NCI-H1417 treated with DMSO at 0.1 percent for 48 hours (cell line): ENCODE results near the gene SGMS1.

Experiments used
- DNase-seq: peaks from one replicate; lab custom pipeline; 2025; lab: John Stamatoyannopoulos, UW

SGMS1 gene

GRCh38 chr10:50421026-50421719 lies 202.6 kb downstream of the SGMS1 start:
- no peak for DNase-seq

GRCh38 chr10:50420196-50420595 lies 203.6 kb downstream of the SGMS1 start:
- no peak for DNase-seq

GRCh38 chr10:50419756-50420155 lies 204.0 kb downstream of the SGMS1 start:
- DNase-seq, result no peak

- no peak for DNase-seq
These were observed 204.7 kb downstream of the SGMS1 start for GRCh38 chr10:50419091-50419490.

- no peak for DNase-seq
These were observed 205.6 kb downstream of the SGMS1 start for GRCh38 chr10:50417886-50418830.

- DNase-seq, result no peak
These were observed 206.3 kb downstream of the SGMS1 start for GRCh38 chr10:50417486-50417885.

GRCh38 chr10:50416881-50417280 lies 206.9 kb downstream of the SGMS1 start:
- DNase-seq, result no peak

GRCh38 chr10:50416181-50416824 lies 207.5 kb downstream of the SGMS1 start:
- no peak for DNase-seq

GRCh38 chr10:50415292-50415691 lies 208.5 kb downstream of the SGMS1 start:
- no peak for DNase-seq

GRCh38 chr10:50410066-50410811 lies 213.5 kb downstream of the SGMS1 start:
- DNase-seq, result no peak

- DNase-seq, result no peak
These were observed 216.5 kb downstream of the SGMS1 start for GRCh38 chr10:50407076-50407801.

GRCh38 chr10:50406457-50407070 lies 217.2 kb downstream of the SGMS1 start:
- no peak for DNase-seq

- DNase-seq, result no peak
These were observed 218.0 kb downstream of the SGMS1 start for GRCh38 chr10:50405723-50406122.

GRCh38 chr10:50404021-50404773 lies 219.6 kb downstream of the SGMS1 start:
- no peak for DNase-seq

GRCh38 chr10:50403074-50403473 lies 220.7 kb downstream of the SGMS1 start:
- DNase-seq, result no peak

- DNase-seq, result no peak
These were observed 221.3 kb downstream of the SGMS1 start for GRCh38 chr10:50402466-50402865.

- DNase-seq, result no peak
These were observed 223.1 kb downstream of the SGMS1 start for GRCh38 chr10:50400694-50401093.

GRCh38 chr10:50398823-50399222 lies 224.9 kb downstream of the SGMS1 start:
- no peak for DNase-seq

GRCh38 chr10:50398381-50398780 lies 225.4 kb downstream of the SGMS1 start:
- no peak for DNase-seq
